ENCODE results near the gene ROBO4. TPM values are rescaled to one million over a fixed set of nuclear protein-coding genes. Genes with fewer than 3 reads are reported as not detected.

ROBO4 gene
- total and polyA plus RNA-seq, 9 of the 15 experiments (the other 6 are each of a cell fraction or from before 2014, with no cell fraction given) = not detected

GRCh38 chr11:124861670-124862069 is 36.0 kb downstream of the ROBO4 start:
- Histone ChIP-seq H3K4me1 (replicated peaks in 1 of 2; ENCODE audit: control insufficient read depth in 2 of 2, insufficient read depth in 2 of 2, low read length in 2 of 2) (peaks cover 3 to 17% of the 10 kb centered on the region in 2 experiments; a peak in 2 of 5 replicates), H3K36me3 (ENCODE audit: control insufficient read depth, insufficient read depth, low read length) (no peaks in the 10 kb centered on the region), H3K9me1 (ENCODE audit: control insufficient read depth, insufficient read depth, low read length) (no peaks in the 10 kb centered on the region), H3K9me3 (replicated peaks; ENCODE audit: control insufficient read depth, insufficient read depth, low read depth, low read length) (no peaks in the 10 kb centered on the region), H3K4me2 (ENCODE audit: insufficient read depth, low read length) (no peak overlapping the region), H3K9ac (ENCODE audit: insufficient read depth in 1 of 2, low read depth in 2 of 2, low read length in 2 of 2) (no peak overlapping the region), H3K27ac (ENCODE audit: extremely low read depth, low read depth, low read length) (no peak overlapping the region), H3K79me2 (ENCODE audit: control insufficient read depth, insufficient read depth, low read length) (no peaks in the 10 kb centered on the region), H3K4me3 (no peak overlapping the region), H3K27me3 (ENCODE audit: control insufficient read depth in 2 of 2, insufficient read depth in 2 of 2, low read length in 2 of 2) (peaks cover 14 to 43% of the 10 kb centered on the region in 2 experiments), H2AFZ (ENCODE audit: low read depth, low read length) (no peak overlapping the region), H4K20me1 (replicated peaks; ENCODE audit: control insufficient read depth, insufficient read depth, low read length) (no peaks in the 10 kb centered on the region; the same call in none of the 2 replicates)
- intact Hi-C loops (cut with micrococcal nuclease) (loop anchor here (10.0 kb wide), 1 partner anchor 797 kb away; no protein-coding TSS in a partner anchor), in situ Hi-C loops (cut with MboI) (loop anchor here (25.0 kb wide), 1 partner anchor 799 kb away; no protein-coding TSS in a partner anchor)
- no peak for TF ChIP-seq MAFG (tag; conservative IDR thresholded peaks at IDR 0.05)
- TF ChIP-seq NFE2L1 (tag; IDR thresholded peaks at IDR 0.05; ENCODE audit: borderline replicate concordance, low read depth) = no peak
- TF ChIP-seq HDAC8 (tag; IDR thresholded peaks at IDR 0.05) = no peak
- no peak for TF ChIP-seq ID3 (CRISPR knock-in tag; IDR thresholded peaks at IDR 0.05)
- TF ChIP-seq ID3 (tag; IDR thresholded peaks at IDR 0.05) = no peak
- TF ChIP-seq HCFC1 (IDR thresholded peaks at IDR 0.05; ENCODE audit: low read depth, low read length) = no peak
- no peak for TF ChIP-seq POLR2G (IDR thresholded peaks at IDR 0.05; ENCODE audit: low read depth, low read length)
- no peak for TF ChIP-seq ZKSCAN3 (CRISPR knock-in tag; IDR thresholded peaks at IDR 0.05)
- TF ChIP-seq ZNF444 (CRISPR knock-in tag; IDR thresholded peaks at IDR 0.05) = no peak
- no peak for TF ChIP-seq SRSF9 (IDR thresholded peaks at IDR 0.05; ENCODE audit: borderline replicate concordance, low read depth, low read length)
- peak; percentile 96 for TF ChIP-seq NFIC (IDR thresholded peaks at IDR 0.05)
- no peak for TF ChIP-seq GATA2 (CRISPR knock-in tag; IDR thresholded peaks at IDR 0.05)
- TF ChIP-seq CREB3 (tag; conservative IDR thresholded peaks at IDR 0.05; ENCODE audit: low read depth) = no peak
- TF ChIP-seq THRB (CRISPR knock-in tag; conservative IDR thresholded peaks at IDR 0.05) = no peak
- TF ChIP-seq NFIX (CRISPR knock-in tag; IDR thresholded peaks at IDR 0.05; ENCODE audit: low read depth) = peak; percentile 82
- no peak for TF ChIP-seq TAL1 (IDR thresholded peaks at IDR 0.05)
- TF ChIP-seq XRCC3 (IDR thresholded peaks at IDR 0.05) = no peak
- TF ChIP-seq ZNF644 (tag; IDR thresholded peaks at IDR 0.05; ENCODE audit: low read depth) = no peak
- 0% methylated on average over 4 of the region's 4 CpGs for WGBS (ENCODE audit: insufficient coverage, low coverage, missing lambda C conversion rate)
- CTCF ChIA-PET (ENCODE audit: low intra/inter-chr PET ratio) = no interaction called here
- no TSS peak for BruUV-seq (replicated peaks)
- DNase-seq (ENCODE audit: extremely low read depth in 1 of 4, low spot score in 3 of 4) (no peak), ATAC-seq (no peak), FAIRE-seq (no peak)
- POLR2A ChIA-PET = no interaction called here

All from K562 (cell line).